WTC11 (cell line): Measurements from ENCODE around the gene SLC22A31. TPM values are rescaled to one million over a fixed set of nuclear protein-coding genes. Genes with fewer than 3 reads are reported as not detected.

Experiments
- ATAC-seq: fragments of 200-7000 bp; cut with Tn5 transposase; 2 replicates; pipeline ENCODE4 v1.10.0; 2021; ENCODE audit warnings: mild to moderate bottlenecking, moderate library complexity
- CTCF ChIA-PET: fragments of 300-600 bp; sonication (Branson Sonifier 250); formaldehyde crosslinking; loops from one replicate; lab custom pipeline; 2021; ENCODE audit warnings: antibody characterized with exemption; lab: Charles Lee
- POLR2A ChIA-PET: fragments of 350-600 bp; sonication (Branson Sonifier 250); formaldehyde crosslinking; loops from one replicate; lab custom pipeline; 2021; ENCODE audit warnings: antibody characterized with exemption; lab: Charles Lee
- DNase-seq: peaks from one replicate; pipeline ENCODE4 v3.0.0; 2021; ENCODE audit warnings: low spot score
- H3K27ac Mint-ChIP-seq: 2 replicates; pipeline ENCODE4 v1.8.0; 2021; ENCODE audit warnings: mixed read lengths
- H3K27me3 Mint-ChIP-seq: 2 replicates; pipeline ENCODE4 v1.8.0; 2021; ENCODE audit warnings: low read depth, mild to moderate bottlenecking, moderate library complexity, mixed read lengths
- H3K36me3 Mint-ChIP-seq: 2 replicates; pipeline ENCODE4 v1.8.0; 2021; ENCODE audit warnings: mixed read lengths
- H3K4me1 Mint-ChIP-seq: 2 replicates; pipeline ENCODE4 v1.8.0; 2022; ENCODE audit warnings: mixed read lengths
- H3K4me3 Mint-ChIP-seq: 2 replicates; pipeline ENCODE4 v1.8.0; 2021; ENCODE audit warnings: mild to moderate bottlenecking, moderate library complexity, mixed read lengths
- H3K9me3 Mint-ChIP-seq: 2 replicates; pipeline ENCODE4 v1.8.0; 2021; ENCODE audit warnings: mixed read lengths
- AR ChIP-seq: fragments of 250-450 bp; sonication (Bioruptor Pico); IDR thresholded peaks from 2 replicates; pipeline ENCODE4 v1.9.0; 2021; ENCODE audit warnings: mild to moderate bottlenecking
- ATF6 ChIP-seq: sonication (generic); formaldehyde crosslinking; IDR thresholded peaks from 2 replicates; pipeline ENCODE4 v1.8.1; 2023; ENCODE audit warnings: mild to moderate bottlenecking, missing genetic modification reagents
- CBFB ChIP-seq: sonication (generic); formaldehyde crosslinking; IDR thresholded peaks from 2 replicates; pipeline ENCODE4 v1.8.1; 2022; ENCODE audit warnings: mild to moderate bottlenecking, low read depth, missing genetic modification reagents
- CREB1 ChIP-seq: sonication (generic); formaldehyde crosslinking; IDR thresholded peaks from 2 replicates; pipeline ENCODE4 v1.8.0; 2023; ENCODE audit warnings: mild to moderate bottlenecking, missing genetic modification reagents
- FOXJ3 ChIP-seq: sonication (generic); formaldehyde crosslinking; IDR thresholded peaks from 2 replicates; pipeline ENCODE4 v1.9.0; 2021; ENCODE audit warnings: missing genetic modification reagents, mild to moderate bottlenecking, borderline replicate concordance
- HMGA2 ChIP-seq: fragments of 250-450 bp; sonication (Bioruptor Pico); IDR thresholded peaks from 2 replicates; pipeline ENCODE4 v1.4.0; 2021; ENCODE audit warnings: mild to moderate bottlenecking, moderate library complexity
- IRF2 ChIP-seq: sonication (generic); formaldehyde crosslinking; IDR thresholded peaks from 2 replicates; pipeline ENCODE4 v1.8.0; 2022; ENCODE audit warnings: low read depth, missing genetic modification reagents, borderline replicate concordance
- JAZF1 ChIP-seq: fragments of 250-450 bp; sonication (Bioruptor Pico); IDR thresholded peaks from 2 replicates; pipeline ENCODE4 v1.9.0; 2021; ENCODE audit warnings: moderate library complexity, mild to moderate bottlenecking, inconsistent platforms
- JUN ChIP-seq: sonication (generic); formaldehyde crosslinking; IDR thresholded peaks from 2 replicates; pipeline ENCODE4 v1.8.0; 2023; ENCODE audit warnings: mild to moderate bottlenecking, missing genetic modification reagents
- NFE2L1 ChIP-seq: sonication (generic); formaldehyde crosslinking; IDR thresholded peaks from 2 replicates; pipeline ENCODE4 v1.8.1; 2023; ENCODE audit warnings: missing genetic modification reagents
- NR1H2 ChIP-seq: sonication (generic); formaldehyde crosslinking; IDR thresholded peaks from 2 replicates; pipeline ENCODE4 v1.9.0; 2021; ENCODE audit warnings: mild to moderate bottlenecking, moderate library complexity, missing genetic modification reagents
- NR3C1 ChIP-seq: sonication (generic); formaldehyde crosslinking; conservative IDR thresholded peaks from 2 replicates; pipeline ENCODE4 v1.8.1; 2023; ENCODE audit warnings: low read depth, mild to moderate bottlenecking, missing genetic modification reagents
- RELA ChIP-seq: sonication (generic); formaldehyde crosslinking; IDR thresholded peaks from 2 replicates; pipeline ENCODE4 v1.8.1; 2022; ENCODE audit warnings: missing genetic modification reagents, mild to moderate bottlenecking, borderline replicate concordance
- RORB ChIP-seq: fragments of 250-450 bp; sonication (Bioruptor Pico); IDR thresholded peaks from 2 replicates; pipeline ENCODE4 v1.9.0; 2021; ENCODE audit warnings: mild to moderate bottlenecking
- SMAD3 ChIP-seq: sonication (generic); formaldehyde crosslinking; IDR thresholded peaks from 2 replicates; pipeline ENCODE4 v1.8.0; 2022; ENCODE audit warnings: missing genetic modification reagents, mild to moderate bottlenecking, borderline replicate concordance
- ZNF138 ChIP-seq: sonication (generic); formaldehyde crosslinking; conservative IDR thresholded peaks from 2 replicates; pipeline ENCODE4 v1.8.1; 2022; ENCODE audit warnings: mild to moderate bottlenecking, moderate library complexity, missing genetic modification reagents
- total RNA-seq: library from RNA; stranded (reverse); gene quantifications from 3 replicates; pipeline ENCODE4 v1.2.3, GENCODE V29; 2021
- TF ChIP-seq, protein P1 (sequence below): sonication (generic); formaldehyde crosslinking; IDR thresholded peaks from 2 replicates; pipeline ENCODE4 v1.8.0; 2022; ENCODE audit warnings: mild to moderate bottlenecking, missing genetic modification reagents
- TF ChIP-seq, protein P2 (sequence below): sonication (generic); formaldehyde crosslinking; IDR thresholded peaks from 2 replicates; pipeline ENCODE4 v1.8.1; 2023; ENCODE audit warnings: mild to moderate bottlenecking, missing genetic modification reagents
- TF ChIP-seq, protein P3 (sequence below): fragments of 250-450 bp; sonication (Bioruptor Pico); IDR thresholded peaks from 2 replicates; pipeline ENCODE4 v1.9.0; 2021; ENCODE audit warnings: mild to moderate bottlenecking

Gene SLC22A31
- total RNA-seq, 1 experiment from 2014 or later = 12.1 TPM

DNA sequence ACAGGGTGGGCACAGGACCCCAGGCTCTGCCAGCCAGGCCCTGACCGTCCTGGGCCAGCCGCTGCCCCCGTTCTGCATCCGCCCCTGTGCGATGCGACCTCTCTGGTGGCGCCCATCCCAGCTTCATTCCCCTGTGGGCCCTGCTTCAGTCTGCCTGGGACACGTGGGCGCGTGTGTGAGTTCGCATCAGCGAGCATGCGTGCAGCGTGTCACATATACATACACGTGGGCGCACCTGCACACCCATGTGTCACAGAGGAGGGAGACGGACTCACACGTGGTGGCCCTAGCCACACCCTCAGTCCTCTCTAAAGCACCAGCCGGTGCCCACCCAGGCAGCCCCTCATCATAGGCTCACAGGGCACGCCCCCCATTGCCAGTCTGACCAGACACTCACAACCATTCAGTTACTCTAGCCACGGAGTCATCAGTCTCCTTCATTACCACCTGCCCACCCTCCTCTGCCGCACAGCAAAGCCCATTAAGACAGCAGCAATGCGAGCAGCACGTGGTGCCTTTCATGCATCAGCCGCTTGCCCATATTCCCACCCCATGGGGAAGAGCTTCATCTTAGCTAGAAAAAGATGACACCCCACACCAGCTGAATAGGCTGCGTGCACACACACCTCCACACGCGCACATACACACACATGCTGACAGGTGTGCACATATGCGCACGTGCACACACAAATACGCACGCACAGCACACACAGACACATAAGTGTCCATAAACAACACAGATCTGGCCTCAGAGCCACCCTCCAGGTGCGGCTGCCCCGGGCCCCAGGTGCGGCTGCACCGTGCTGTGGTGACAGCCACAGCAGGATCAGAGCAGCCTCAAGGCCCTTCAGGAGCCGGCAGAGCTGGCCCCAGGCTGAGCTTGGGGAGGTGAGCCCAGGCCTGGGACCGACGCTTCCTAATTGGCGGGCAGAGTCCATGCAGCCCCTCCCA lies 38.3 kb downstream of the SLC22A31 start (continued):
- TF ChIP-seq, protein P1, sequence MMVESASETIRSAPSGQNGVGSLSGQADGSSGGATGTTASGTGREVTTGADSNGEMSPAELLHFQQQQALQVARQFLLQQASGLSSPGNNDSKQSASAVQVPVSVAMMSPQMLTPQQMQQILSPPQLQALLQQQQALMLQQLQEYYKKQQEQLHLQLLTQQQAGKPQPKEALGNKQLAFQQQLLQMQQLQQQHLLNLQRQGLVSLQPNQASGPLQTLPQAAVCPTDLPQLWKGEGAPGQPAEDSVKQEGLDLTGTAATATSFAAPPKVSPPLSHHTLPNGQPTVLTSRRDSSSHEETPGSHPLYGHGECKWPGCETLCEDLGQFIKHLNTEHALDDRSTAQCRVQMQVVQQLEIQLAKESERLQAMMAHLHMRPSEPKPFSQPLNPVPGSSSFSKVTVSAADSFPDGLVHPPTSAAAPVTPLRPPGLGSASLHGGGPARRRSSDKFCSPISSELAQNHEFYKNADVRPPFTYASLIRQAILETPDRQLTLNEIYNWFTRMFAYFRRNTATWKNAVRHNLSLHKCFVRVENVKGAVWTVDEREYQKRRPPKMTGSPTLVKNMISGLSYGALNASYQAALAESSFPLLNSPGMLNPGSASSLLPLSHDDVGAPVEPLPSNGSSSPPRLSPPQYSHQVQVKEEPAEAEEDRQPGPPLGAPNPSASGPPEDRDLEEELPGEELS = no peak

- peaks cover 17% of the 10 kb centered on the region for H3K9me3 Mint-ChIP-seq
- no peak for DNase-seq
- H3K4me3 Mint-ChIP-seq = no peak overlapping the region
- no peak for ATAC-seq
- ChIA-PET POLR2A (no interaction called here), CTCF (interaction anchor here (1.5 kb wide), 1 partner anchor 424 kb away, joined by 4 read pairs; no protein-coding TSS in a partner anchor)
- H3K27me3 Mint-ChIP-seq = peaks cover 5% of the 10 kb centered on the region
- H3K4me1 Mint-ChIP-seq = no peaks in the 10 kb centered on the region
- peaks cover 6% of the 10 kb centered on the region; the same call in 1 of the 2 replicates for H3K36me3 Mint-ChIP-seq
- no peak overlapping the region for H3K27ac Mint-ChIP-seq
- TF ChIP-seq NFE2L1 (CRISPR knock-in tag) (no peak), CREB1 (no peak), RELA (no peak), HMGA2 (no peak), NR1H2 (no peak), ATF6 (CRISPR knock-in tag) (no peak), NR3C1 (no peak), JAZF1 (CRISPR knock-in tag) (no peak), AR (CRISPR knock-in tag) (no peak), IRF2 (no peak), ZNF138 (CRISPR knock-in tag) (no peak), FOXJ3 (CRISPR knock-in tag) (no peak), CBFB (no peak), SMAD3 (CRISPR knock-in tag) (no peak), JUN (CRISPR knock-in tag) (no peak), RORB (no peak)
- TF ChIP-seq, protein P2, sequence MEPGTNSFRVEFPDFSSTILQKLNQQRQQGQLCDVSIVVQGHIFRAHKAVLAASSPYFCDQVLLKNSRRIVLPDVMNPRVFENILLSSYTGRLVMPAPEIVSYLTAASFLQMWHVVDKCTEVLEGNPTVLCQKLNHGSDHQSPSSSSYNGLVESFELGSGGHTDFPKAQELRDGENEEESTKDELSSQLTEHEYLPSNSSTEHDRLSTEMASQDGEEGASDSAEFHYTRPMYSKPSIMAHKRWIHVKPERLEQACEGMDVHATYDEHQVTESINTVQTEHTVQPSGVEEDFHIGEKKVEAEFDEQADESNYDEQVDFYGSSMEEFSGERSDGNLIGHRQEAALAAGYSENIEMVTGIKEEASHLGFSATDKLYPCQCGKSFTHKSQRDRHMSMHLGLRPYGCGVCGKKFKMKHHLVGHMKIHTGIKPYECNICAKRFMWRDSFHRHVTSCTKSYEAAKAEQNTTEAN (CRISPR knock-in tag) = no peak
- TF ChIP-seq, protein P3, sequence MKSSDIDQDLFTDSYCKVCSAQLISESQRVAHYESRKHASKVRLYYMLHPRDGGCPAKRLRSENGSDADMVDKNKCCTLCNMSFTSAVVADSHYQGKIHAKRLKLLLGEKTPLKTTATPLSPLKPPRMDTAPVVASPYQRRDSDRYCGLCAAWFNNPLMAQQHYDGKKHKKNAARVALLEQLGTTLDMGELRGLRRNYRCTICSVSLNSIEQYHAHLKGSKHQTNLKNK (CRISPR knock-in tag) = no peak
Measured at GRCh38 chr16:89160977-89161701, 39.2 kb downstream of the SLC22A31 start.
